PC-9 (cell line): Measurements from ENCODE around the gene RELL1. TPM values are rescaled to one million over a fixed set of nuclear protein-coding genes. Genes with fewer than 3 reads are reported as not detected.

Experiments used
- BruUV-seq: library from RNA; stranded (reverse); fragments of 400-500 nt; replicated peaks from 2 replicates; lab custom pipeline; 2021; lab: Mats Ljungman, UMichigan
- CTCF ChIA-PET: fragments of 300-600 bp; sonication (Branson Sonifier 250); formaldehyde crosslinking; loops from one replicate; lab custom pipeline; 2022; ENCODE audit warnings: antibody characterized with exemption; lab: Charles Lee
- POLR2A ChIA-PET: fragments of 300-600 bp; sonication (Branson Sonifier 250); formaldehyde crosslinking; loops from one replicate; lab custom pipeline; 2022; ENCODE audit warnings: antibody characterized with exemption; ENCODE audit not compliant: unreplicated experiment; lab: Charles Lee
- DNase-seq, 2 experiments: peaks; one replicate each; pipeline versions ENCODE4 v3.0.0 to v3.0.0-alpha.2; 2015 to 2022; ENCODE audit warnings: mixed read lengths in 1 of 2
- H2AFZ ChIP-seq: fragments of 200-600 bp; sonication (generic); 2 replicates; pipeline ENCODE4 v1.8.1; 2017; ENCODE audit warnings: antibody characterized with exemption
- H3F3A ChIP-seq: fragments of 200-600 bp; sonication (generic); 2 replicates; pipeline ENCODE4 v1.8.1; 2017; ENCODE audit warnings: antibody characterized with exemption, mild to moderate bottlenecking, low read depth; ENCODE audit not compliant: insufficient read depth
- H3K27ac ChIP-seq: fragments of 200-600 bp; sonication (generic); 2 replicates; pipeline ENCODE4 v1.6.1; 2016; ENCODE audit warnings: mixed run types
- H3K27me3 ChIP-seq: fragments of 200-600 bp; sonication (generic); 2 replicates; pipeline ENCODE4 v1.6.1; 2016; ENCODE audit warnings: low read depth, mixed run types; ENCODE audit not compliant: insufficient read depth
- H3K36me3 ChIP-seq: fragments of 200-600 bp; sonication (generic); 2 replicates; pipeline ENCODE4 v1.6.1; 2016; ENCODE audit warnings: low read depth, mixed run types
- H3K4me1 ChIP-seq: fragments of 200-600 bp; sonication (generic); replicated peaks from 2 replicates; pipeline ENCODE4 v1.6.1; 2016; ENCODE audit warnings: mixed run types; ENCODE audit not compliant: insufficient read depth
- H3K4me2 ChIP-seq: fragments of 200-600 bp; sonication (generic); 2 replicates; pipeline ENCODE4 v1.6.1; 2017; ENCODE audit warnings: mixed run types
- H3K4me3 ChIP-seq: fragments of 200-600 bp; sonication (generic); 2 replicates; pipeline ENCODE4 v1.6.1; 2016; ENCODE audit warnings: mixed run types
- H3K79me2 ChIP-seq: fragments of 200-600 bp; sonication (generic); 2 replicates; pipeline ENCODE4 v1.6.1; 2017; ENCODE audit warnings: low read depth, mixed run types
- H3K9me2 ChIP-seq: fragments of 200-600 bp; sonication (generic); 2 replicates; pipeline ENCODE4 v1.8.1; 2017; ENCODE audit warnings: mild to moderate bottlenecking; ENCODE audit not compliant: insufficient read depth
- H3K9me3 ChIP-seq: fragments of 200-600 bp; sonication (generic); 2 replicates; pipeline ENCODE4 v1.8.1; 2016; ENCODE audit warnings: low read depth; ENCODE audit not compliant: insufficient read depth
- H4K20me1 ChIP-seq: fragments of 200-600 bp; sonication (generic); 2 replicates; pipeline ENCODE4 v1.8.1; 2017; ENCODE audit not compliant: insufficient read depth
- EZH2 ChIP-seq: fragments of 200-600 bp; sonication (generic); IDR thresholded peaks from 2 replicates; pipeline ENCODE4 v1.8.0; 2017; ENCODE audit warnings: antibody characterized with exemption, low read depth
- intact Hi-C: fragments of 100-400 bp; cut with micrococcal nuclease; formaldehyde crosslinking; loops from one replicate; pipeline ENCODE4 v1.10.0; 2022; ENCODE audit not compliant: unreplicated experiment
- total RNA-seq: library from RNA; stranded (reverse); gene quantifications from 2 replicates; pipeline ENCODE4 v1.2.3, GENCODE V29; 2021
- TF ChIP-seq, protein P1 (sequence below): fragments of 200-600 bp; sonication (generic); conservative IDR thresholded peaks from 2 replicates; pipeline ENCODE4 v1.6.1; 2017; ENCODE audit warnings: mixed run types, antibody characterized with exemption, mild to moderate bottlenecking, moderate library complexity

Gene RELL1
- total RNA-seq, 1 experiment from 2014 or later, result 18.5 TPM

DNA sequence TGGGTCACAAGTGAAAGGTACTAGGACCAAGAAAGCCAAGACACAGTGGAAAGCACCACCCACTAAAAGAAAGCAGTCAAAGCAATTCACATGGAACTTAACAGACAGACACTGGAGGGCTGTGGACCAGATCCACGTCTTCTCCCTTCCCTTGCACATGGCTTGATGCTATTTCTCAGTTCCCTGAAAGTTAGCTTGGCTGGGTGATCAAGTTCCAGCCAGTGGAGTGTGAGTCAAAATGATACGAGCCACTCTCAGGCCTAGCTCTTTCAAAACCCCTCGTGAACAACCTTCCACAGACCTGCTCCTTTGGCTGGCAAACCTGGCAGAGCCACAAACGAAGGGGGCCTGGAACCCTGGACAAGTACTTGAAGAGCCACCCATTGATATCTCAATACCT is 52.0 kb downstream of the RELL1 start:
- no peaks in the 10 kb centered on the region for H4K20me1 ChIP-seq
- TF ChIP-seq, protein P1, sequence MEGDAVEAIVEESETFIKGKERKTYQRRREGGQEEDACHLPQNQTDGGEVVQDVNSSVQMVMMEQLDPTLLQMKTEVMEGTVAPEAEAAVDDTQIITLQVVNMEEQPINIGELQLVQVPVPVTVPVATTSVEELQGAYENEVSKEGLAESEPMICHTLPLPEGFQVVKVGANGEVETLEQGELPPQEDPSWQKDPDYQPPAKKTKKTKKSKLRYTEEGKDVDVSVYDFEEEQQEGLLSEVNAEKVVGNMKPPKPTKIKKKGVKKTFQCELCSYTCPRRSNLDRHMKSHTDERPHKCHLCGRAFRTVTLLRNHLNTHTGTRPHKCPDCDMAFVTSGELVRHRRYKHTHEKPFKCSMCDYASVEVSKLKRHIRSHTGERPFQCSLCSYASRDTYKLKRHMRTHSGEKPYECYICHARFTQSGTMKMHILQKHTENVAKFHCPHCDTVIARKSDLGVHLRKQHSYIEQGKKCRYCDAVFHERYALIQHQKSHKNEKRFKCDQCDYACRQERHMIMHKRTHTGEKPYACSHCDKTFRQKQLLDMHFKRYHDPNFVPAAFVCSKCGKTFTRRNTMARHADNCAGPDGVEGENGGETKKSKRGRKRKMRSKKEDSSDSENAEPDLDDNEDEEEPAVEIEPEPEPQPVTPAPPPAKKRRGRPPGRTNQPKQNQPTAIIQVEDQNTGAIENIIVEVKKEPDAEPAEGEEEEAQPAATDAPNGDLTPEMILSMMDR, result no peak
- no peak for TF ChIP-seq EZH2
- no peaks in the 10 kb centered on the region for H3K9me3 ChIP-seq
- H3K79me2 ChIP-seq, result no peaks in the 10 kb centered on the region
- CTCF ChIA-PET, result no interaction called here
- H3K9me2 ChIP-seq, result no peaks in the 10 kb centered on the region
- DNase-seq, result no peak
- H3K36me3 ChIP-seq, result no peaks in the 10 kb centered on the region
- H3K27ac ChIP-seq, result no peak overlapping the region
- H3K27me3 ChIP-seq, result no peaks in the 10 kb centered on the region
- no peak overlapping the region for H2AFZ ChIP-seq
- peaks cover 5% of the 10 kb centered on the region for H3K4me1 ChIP-seq
- H3K4me3 ChIP-seq, result no peak overlapping the region
- POLR2A ChIA-PET, result no interaction called here
- no peak overlapping the region for H3K4me2 ChIP-seq
- H3F3A ChIP-seq, result no peaks in the 10 kb centered on the region
- no TSS peak for BruUV-seq
- intact Hi-C loops, result no loop called here

- H3K9me3 ChIP-seq, result no peaks in the 10 kb centered on the region
- H2AFZ ChIP-seq, result no peak overlapping the region
- no peaks in the 10 kb centered on the region for H3K36me3 ChIP-seq
- CTCF ChIA-PET, result no interaction called here
- TF ChIP-seq, protein P1, result no peak
- TF ChIP-seq EZH2, result no peak
- no peaks in the 10 kb centered on the region for H3K27me3 ChIP-seq
- H3K27ac ChIP-seq, result no peak overlapping the region
- H3K9me2 ChIP-seq, result no peaks in the 10 kb centered on the region
- POLR2A ChIA-PET, result interaction anchor here (0.6 kb wide), 1 partner anchor 628 kb away, joined by 3 read pairs; no protein-coding TSS in a partner anchor
- no TSS peak for BruUV-seq
- no peak overlapping the region for H3K4me3 ChIP-seq
- H4K20me1 ChIP-seq, result no peaks in the 10 kb centered on the region
- no peak overlapping the region for H3K4me2 ChIP-seq
- no peaks in the 10 kb centered on the region for H3K79me2 ChIP-seq
- H3F3A ChIP-seq, result peaks cover 6% of the 10 kb centered on the region; the same call in 1 of the 2 replicates
- DNase-seq, result no peak
- intact Hi-C loops, result no loop called here
- peaks cover 14% of the 10 kb centered on the region for H3K4me1 ChIP-seq
Measured at GRCh38 chr4:37632836-37633235, 53.3 kb downstream of the RELL1 start.

DNA sequence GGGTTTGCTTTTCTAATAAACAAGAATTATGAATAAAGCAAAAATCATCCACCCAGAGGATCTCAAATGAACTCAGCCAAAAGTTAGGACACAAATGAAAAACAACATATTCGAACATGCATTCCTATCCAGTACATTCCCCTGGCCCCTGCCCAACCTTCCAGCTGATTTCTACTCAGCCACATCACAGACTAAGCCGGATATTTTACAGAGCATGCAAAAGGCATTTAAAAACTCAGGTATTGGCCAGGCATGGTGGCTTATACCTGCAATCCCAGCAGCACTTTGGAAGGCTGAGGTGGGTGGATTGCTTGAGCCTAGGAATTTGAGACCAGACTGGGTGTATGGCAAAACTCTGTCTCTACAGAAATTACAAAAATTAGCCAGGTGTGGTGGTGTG is 54.6 kb downstream of the RELL1 start:
- no peak for TF ChIP-seq EZH2
- TF ChIP-seq, protein P1, result no peak

More for the DNA sequence above, 54.6 kb downstream of the RELL1 start:
- BruUV-seq, result no TSS peak
- intact Hi-C loops, result no loop called here
- H3K27me3 ChIP-seq, result no peaks in the 10 kb centered on the region
- no peaks in the 10 kb centered on the region for H4K20me1 ChIP-seq
- peaks cover 14% of the 10 kb centered on the region for H3K4me1 ChIP-seq
- H3F3A ChIP-seq, result peaks cover 6% of the 10 kb centered on the region; the same call in 1 of the 2 replicates
- no peak overlapping the region for H3K27ac ChIP-seq
- H3K4me3 ChIP-seq, result no peak overlapping the region
- ChIA-PET POLR2A (no interaction called here), CTCF (interaction anchor here (0.6 kb wide), 1 partner anchor 19 kb away, joined by 13 read pairs; no protein-coding TSS in a partner anchor)
- no peaks in the 10 kb centered on the region for H3K9me2 ChIP-seq
- no peaks in the 10 kb centered on the region for H3K36me3 ChIP-seq
- DNase-seq, result no peak
- H3K9me3 ChIP-seq, result no peaks in the 10 kb centered on the region
- no peaks in the 10 kb centered on the region for H3K79me2 ChIP-seq
- H2AFZ ChIP-seq, result no peak overlapping the region
- H3K4me2 ChIP-seq, result no peak overlapping the region
